HL-60 (cell line): Measurements from ENCODE around the gene WDR3.

Source experiments
- CTCF ChIP-seq: IDR thresholded peaks from one replicate; pipeline ENCODE4 v1.5.1; 2011; ENCODE audit warnings: low read length, control low read depth, inconsistent platforms; ENCODE audit not compliant: insufficient read depth
- TF ChIP-seq, protein P1 (sequence below): IDR thresholded peaks from 2 replicates; pipeline ENCODE4 v1.6.1; 2012; ENCODE audit warnings: low read depth; ENCODE audit not compliant: insufficient replicate concordance

GRCh38 chr1:117894078-117894477, 35.5 kb upstream of the WDR3 start:
- no peak for TF ChIP-seq CTCF
- TF ChIP-seq, protein P1, sequence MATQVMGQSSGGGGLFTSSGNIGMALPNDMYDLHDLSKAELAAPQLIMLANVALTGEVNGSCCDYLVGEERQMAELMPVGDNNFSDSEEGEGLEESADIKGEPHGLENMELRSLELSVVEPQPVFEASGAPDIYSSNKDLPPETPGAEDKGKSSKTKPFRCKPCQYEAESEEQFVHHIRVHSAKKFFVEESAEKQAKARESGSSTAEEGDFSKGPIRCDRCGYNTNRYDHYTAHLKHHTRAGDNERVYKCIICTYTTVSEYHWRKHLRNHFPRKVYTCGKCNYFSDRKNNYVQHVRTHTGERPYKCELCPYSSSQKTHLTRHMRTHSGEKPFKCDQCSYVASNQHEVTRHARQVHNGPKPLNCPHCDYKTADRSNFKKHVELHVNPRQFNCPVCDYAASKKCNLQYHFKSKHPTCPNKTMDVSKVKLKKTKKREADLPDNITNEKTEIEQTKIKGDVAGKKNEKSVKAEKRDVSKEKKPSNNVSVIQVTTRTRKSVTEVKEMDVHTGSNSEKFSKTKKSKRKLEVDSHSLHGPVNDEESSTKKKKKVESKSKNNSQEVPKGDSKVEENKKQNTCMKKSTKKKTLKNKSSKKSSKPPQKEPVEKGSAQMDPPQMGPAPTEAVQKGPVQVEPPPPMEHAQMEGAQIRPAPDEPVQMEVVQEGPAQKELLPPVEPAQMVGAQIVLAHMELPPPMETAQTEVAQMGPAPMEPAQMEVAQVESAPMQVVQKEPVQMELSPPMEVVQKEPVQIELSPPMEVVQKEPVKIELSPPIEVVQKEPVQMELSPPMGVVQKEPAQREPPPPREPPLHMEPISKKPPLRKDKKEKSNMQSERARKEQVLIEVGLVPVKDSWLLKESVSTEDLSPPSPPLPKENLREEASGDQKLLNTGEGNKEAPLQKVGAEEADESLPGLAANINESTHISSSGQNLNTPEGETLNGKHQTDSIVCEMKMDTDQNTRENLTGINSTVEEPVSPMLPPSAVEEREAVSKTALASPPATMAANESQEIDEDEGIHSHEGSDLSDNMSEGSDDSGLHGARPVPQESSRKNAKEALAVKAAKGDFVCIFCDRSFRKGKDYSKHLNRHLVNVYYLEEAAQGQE: no peak
